GM21737 (cell line): Measurements from ENCODE around the gene NTRK2.
"Not testable (repeated sequence)": the region's sequence is repeated elsewhere in the genome, so short reads cannot be mapped to it uniquely, and the experiment has no call there.

Experiments used
- ATAC-seq: cut with Tn5 transposase; IDR thresholded peaks from one replicate; pipeline ENCODE4 v1.9.1; 2021; ENCODE audit warnings: mild to moderate bottlenecking, moderate library complexity; ENCODE audit not compliant: unreplicated experiment

The NTRK2 gene

DNA sequence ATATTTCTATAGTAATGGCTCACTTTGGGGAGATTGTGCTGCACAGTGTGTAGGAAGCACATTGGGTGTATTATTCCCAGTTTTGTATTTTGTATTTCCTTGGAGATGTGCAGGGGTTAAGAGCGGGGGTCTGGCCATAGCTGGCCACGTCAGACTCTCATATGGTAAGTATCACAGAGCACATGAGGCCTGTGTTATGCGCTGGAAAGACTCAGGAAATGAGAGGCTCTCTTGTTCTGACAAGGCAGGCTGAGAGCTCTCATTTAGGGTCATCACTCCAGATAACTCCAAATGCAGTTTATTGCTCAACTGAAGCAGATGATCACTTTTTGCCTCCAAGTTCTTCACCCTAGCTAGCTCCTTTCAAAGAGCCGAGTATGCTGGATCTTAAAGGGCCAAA lies 205.7 kb downstream of the NTRK2 start:
- ATAC-seq, result no peak

DNA sequence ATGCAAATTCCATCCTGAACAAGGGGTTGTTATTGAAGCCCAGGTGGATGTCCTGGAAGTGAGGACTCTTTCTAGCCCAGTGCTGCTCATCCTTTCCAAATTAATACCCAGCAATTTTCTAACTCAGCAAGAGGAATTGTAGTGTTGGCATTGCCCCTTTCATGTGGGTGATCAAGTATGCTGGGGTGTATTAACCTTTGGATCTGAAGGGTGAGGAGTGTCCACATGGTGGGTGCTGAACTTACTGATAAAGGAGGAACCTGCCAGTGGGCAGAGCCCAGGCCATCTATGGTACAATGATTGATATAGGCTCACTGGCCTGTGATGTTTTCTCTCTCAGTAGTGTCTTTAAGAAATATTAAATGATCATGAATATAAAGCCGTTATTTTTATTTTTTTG lies 210.1 kb downstream of the NTRK2 start:
- ATAC-seq, result no peak

DNA sequence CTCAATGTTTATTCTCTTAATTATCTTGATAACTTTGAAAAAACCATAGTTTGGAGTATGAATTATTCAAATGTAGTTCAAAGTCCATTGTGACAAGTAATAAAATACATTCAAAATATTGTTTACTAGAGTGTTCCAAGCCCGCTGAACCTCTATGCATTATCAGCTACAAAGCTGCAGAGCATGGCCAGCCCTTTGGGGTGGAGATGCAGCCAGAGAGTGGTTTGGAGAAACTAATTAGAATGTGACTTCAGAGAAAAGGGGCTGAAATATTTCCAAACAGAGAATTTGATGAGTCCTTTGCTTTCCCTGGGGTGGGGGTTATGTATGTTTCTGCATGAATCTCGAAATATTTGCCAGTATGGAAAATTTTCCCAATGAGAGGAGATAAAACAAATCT lies 211.3 kb downstream of the NTRK2 start:
- no peak for ATAC-seq

DNA sequence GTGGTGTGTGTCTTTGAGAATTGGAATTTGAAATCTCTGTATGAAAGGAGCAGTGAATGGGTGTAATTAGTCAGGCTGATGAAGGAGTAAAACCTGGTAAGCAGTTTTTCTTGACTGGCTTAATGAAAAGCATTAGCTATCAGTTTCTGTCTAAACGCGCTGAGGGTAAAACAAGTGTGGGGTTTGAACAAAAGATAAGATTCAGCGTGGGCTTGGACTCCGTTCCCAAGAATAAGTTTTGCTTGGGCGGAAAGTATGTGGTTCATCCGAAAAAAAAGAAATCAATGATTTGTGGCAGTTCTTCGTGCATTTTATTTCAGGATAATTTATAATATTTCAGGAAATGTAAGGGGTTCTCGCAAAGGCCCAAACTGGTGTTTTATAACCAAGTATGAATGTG lies 217.3 kb downstream of the NTRK2 start:
- no peak for ATAC-seq

DNA sequence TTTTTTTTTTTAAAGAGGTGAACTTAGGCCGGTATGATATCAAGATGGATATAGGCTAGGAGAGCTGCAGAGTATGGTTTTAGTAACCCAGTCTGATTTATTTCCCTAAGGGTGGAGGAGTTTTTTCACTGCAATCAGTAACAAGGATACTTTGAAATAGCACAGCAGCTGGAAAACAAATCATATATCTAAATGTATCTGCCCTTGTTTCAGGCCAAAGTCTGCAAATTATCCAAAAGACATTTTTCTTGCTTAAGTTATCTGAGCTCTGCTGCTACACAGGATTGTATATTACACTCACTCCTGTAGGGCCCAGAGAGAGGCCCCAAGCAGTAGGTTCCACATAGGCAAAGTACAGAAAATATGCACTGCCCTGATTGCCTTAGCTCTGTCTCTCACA lies 222.4 kb downstream of the NTRK2 start:
- ATAC-seq, result no peak

DNA sequence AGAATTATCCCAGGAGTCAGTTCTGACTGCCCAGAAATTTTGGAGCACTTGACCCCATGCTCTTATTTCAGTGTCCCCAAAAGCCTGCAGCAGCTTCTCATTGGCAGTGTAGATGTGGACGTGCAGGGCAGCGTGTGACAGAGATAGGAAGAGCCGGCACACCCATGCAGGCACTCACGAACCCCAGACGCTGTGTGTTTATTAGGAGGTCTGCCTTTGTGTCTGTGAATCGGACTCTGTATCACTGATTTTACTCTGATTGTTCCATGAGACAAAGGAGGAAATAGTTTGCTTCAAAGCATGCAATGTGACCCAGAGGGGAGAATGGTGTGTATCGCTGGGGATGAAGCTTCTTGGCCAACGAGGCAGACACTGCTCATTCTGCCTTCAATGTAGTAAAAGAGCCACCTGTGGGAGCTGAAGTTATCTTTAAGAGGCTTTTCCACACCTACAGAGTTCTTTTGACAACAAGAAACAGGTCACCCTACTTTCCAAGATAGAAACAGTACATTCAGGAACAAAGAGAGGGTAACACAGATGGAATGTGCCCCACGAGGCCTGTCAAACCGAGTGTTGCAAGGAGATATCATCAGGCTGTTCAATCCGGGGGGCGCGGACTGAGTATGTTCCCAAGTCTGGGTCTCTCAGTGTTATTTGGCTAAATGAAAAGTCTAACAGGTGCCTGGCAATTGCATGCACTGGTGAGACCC lies 224.0 kb downstream of the NTRK2 start:
- no peak for ATAC-seq

DNA sequence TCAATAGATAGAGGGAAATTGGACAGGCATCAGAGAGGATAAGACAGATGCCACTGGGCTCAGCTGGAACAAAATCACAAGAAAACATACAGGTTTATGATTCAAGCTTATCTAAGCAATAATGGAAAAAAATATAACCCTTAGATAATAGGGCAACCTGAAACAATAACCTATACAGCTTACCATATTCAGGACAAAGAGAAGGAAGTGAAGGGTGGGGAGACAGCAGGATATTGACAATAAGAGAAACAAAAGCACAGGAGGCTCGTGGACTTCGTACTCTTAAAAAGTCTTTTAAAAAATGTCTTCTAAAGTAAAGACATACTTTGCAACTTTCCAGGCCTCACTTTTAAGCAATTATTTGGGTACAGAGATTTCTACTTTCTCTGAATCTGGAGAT lies 225.3 kb downstream of the NTRK2 start:
- ATAC-seq, result no peak

DNA sequence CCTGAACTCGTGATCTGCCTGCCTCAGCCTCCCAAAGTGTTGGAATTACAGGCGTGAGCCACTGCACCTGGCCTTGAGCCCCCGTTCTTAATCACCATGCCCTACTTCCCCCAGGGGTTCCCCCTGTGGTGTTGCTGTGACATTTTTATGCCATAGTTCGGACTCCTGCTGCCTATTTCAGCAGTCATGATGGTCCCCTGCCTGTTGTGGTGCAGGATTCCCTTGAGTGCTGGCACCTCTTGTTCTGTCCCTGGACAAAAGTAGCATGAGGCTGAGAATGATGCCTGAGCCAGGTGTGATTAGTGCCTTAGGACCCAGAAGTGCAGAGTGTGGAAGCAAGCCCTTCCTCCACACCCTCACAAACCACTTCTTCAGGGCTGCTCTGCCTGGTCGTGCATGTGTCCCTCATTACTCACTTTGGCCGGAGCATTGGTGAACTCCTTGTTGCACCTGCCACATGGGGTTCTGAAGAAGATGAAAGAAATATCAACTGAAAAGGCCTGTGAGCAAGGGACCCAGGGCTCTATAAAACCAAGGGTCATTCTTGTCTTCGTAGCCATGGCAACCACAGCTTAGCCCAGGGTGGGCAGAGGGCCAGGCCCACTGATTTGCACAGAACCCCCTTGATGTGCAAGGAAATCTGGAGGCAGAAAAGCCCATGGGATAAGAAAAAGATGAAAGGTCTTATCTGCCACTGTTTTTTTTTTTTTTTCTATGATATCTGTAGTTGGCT lies 228.0 kb downstream of the NTRK2 start:
- ATAC-seq, result no peak

DNA sequence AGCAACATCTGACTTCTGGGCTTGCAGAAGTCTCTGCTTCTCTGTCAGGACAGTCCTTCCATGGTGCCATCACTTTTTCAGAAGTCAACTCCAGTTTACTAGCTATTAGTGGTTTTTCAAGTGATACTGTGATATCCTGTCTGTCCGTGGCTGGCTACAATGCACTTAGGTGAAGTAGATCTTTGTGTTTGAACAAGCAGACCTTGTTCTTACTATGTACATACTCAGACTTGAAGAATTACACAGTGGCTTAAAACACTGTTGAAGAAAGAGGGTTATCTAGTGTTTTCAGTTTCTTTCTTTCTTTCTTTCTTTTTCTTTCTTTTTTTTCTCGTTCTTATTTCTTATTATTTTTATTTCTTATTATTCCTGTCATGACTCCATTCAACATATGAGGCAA lies 228.7 kb downstream of the NTRK2 start:
- no peak for ATAC-seq

DNA sequence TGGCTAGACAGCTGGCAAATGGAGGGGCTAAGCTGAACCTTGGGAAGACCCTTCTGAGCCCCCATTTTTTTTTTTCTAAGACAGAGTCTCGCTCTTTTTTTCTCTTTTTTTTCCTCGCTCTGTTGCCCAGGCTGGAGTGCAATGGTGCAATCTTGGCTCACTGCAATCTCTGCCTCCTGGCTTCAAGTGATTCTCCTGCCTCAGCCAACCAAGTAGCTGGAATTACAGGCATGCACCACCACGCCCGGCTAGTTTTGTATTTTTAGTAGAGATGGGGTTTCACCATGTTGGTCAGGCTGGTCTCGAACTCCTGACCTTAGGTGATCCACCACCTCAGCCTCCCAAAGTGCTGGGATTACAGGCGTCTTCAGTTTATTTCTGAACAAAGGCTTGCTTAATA lies 229.1 kb downstream of the NTRK2 start:
- not testable (repeated sequence) for ATAC-seq

DNA sequence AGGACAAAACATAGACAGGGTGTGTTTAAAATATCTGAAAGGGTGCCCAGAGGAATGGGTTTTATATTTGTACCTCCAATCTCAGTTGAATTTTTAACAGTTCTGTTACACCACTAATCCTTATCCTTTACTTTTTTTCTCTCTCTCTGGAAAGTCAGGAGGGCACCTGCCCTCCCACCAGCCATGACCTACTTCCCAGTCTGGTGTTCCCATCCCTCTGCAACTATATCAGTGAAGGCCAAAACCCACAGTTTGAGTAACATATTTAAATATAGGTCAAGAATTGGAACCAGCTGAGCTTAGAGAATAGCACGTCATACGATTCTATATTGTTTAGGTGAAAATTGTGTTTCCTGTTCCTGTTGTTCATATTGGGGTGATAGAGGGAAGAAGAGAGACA lies 229.8 kb downstream of the NTRK2 start:
- no peak for ATAC-seq

DNA sequence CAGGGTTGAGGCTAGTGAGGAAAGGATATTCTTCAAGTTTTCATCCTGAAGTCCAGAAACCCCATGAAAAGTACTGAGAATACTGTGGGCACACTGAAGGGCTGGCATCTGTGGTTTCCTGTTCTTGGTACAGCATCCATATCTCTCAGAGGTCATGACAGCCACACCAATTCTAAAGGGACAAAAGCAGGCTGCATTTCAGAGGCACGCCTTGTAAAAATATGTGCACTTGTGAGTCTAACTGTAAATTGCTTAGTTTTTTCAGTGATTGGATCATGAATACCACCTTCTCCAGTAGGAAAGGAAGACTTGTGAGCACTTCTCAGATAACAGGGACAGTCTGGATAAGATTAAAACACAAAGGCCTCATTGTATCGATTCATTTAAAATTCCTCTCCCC lies 230.9 kb downstream of the NTRK2 start:
- no peak for ATAC-seq

DNA sequence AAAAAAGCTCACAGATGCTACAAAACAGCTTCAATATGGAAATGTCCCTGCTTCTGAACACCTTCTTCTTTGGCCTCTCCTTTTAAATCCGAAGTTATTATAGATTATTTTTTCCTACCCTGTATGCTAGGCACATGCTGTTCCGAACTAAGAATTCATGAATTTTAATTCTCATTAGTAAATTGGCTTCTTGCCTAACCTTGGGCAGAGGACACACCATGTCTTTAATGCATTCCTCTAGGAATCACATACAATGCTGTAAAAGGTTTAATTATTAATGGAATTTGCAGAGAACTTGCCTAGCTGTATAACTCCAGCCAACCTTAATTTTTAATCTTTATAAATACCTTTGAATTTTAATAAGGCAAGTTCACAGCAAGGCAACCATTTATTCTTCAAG lies 234.4 kb downstream of the NTRK2 start:
- no peak for ATAC-seq

DNA sequence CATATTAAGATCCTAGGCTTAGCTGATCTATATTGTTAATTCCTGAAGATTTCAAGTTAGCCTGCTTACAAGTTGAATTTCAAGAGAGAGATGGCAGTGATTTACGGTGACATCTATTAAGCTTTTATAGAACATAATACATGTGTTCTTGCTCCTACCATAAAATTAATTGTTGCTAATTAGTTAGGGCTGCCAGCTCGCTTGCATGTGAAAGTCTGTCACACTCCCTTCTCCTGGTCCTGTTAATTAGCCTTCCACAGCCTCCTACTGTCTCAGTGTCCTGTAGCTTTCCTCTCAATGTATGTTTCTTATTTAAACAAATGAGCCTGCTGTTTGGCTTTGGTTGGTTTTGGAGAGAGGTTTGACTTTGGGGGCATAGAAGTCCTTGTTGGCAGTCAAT lies 247.2 kb downstream of the NTRK2 start:
- no peak for ATAC-seq

DNA sequence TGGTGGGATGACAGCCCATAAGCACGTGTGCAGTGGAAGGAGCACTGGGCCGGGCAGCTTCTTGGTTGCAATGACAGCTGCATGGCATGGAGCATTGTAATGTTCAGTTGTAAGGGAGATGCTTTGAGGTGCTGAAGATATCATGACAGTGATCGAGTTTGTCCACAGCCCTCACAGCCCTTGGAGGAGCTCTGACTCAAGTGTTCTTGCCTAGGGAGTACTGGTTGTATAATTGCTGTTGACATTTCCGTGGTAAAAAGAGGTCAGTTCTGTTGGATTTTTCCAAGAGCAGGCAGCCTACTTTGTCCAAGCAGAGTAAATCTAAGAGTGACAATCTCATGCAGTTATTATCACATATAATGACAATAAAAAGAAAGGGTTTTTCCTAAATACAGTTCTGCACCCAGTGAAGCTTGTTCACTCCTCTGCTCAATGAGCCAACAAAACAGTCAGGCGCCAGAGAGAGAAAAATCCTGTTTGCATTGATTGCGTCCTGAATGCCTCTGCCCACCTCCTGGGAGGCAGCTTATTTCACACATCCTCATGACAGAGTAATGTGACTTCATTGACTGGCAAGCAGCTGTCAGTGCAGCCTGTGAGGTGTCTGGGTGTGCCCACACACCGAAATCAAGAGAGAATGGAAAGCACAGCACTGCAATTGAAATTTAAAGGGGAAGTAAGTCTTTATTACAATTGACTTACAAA lies 248.0 kb downstream of the NTRK2 start:
- ATAC-seq, result no peak

DNA sequence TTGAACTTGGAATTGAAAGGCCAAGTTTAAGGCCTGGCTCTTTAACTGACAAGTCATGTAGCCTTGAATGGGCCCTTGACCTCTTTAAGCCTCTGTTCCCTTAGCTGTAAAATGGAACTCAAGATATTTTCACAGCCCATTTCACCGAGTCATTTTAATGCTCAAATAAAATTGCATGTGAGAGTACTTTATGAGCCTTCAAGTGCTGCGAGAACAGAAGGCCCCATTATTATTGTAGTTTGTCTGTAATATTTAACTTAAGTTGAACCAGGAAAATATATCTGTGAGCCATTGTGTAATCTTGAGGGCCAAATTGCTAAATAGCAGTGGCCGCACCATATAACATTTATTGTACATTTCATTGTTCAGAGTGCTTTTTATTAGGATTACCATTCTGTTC lies 249.9 kb downstream of the NTRK2 start:
- no peak for ATAC-seq

DNA sequence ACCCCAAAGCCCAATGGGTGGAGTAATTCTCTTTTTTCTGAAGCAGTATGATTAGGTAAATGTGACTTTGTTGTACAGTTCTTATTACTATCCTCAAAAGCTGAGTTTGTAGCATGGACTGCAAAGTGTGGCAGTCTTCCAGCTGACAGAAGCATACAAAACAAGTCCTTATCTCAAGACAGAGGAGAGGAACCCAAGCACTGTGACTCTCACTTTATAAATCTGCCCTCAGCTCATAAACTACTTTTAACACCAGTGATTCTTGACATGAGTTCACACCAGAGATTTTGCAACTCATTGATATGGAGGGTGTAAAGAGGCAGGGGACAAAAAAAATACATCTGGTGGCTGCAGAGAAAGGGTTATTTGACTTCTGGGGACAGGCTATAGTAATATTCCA lies 251.6 kb downstream of the NTRK2 start:
- no peak for ATAC-seq

DNA sequence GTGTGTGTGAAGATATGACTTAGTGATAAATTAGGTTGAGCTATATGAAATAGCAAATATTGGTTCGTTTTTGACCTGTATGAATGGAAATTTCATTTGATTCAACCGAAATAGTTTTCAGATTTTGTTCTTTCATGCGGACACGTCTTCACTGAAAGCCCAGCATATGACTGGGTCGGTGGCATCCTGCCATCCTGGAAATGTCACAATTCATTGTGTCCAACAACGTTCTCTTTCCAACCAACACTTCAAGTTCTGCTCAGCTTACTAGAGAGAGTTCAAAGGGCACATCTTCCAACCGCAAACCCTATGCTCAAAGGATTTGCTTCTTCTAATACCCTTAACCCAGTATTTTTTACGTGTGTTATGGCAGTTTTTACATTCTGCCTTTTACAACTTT lies 252.5 kb downstream of the NTRK2 start:
- no peak for ATAC-seq

DNA sequence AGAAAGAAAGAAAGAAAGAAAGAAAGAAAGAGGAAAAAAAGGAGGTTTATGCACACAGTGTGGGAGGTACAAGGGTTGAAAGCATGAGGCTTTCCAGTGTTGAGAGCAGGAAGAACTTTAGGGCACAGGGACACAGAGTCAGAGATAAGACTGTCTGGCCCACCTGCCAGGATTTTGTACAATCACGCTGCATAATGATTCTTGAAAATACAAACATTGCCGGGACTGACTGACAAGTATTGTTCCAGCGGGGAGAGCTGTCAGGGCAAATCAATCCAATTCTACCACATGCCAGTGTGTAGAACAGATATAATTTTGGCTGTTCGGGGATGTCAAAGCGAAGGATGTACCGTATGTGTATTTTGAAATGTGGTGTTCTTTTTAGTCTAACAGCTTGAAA lies 254.7 kb downstream of the NTRK2 start:
- ATAC-seq, result no peak

DNA sequence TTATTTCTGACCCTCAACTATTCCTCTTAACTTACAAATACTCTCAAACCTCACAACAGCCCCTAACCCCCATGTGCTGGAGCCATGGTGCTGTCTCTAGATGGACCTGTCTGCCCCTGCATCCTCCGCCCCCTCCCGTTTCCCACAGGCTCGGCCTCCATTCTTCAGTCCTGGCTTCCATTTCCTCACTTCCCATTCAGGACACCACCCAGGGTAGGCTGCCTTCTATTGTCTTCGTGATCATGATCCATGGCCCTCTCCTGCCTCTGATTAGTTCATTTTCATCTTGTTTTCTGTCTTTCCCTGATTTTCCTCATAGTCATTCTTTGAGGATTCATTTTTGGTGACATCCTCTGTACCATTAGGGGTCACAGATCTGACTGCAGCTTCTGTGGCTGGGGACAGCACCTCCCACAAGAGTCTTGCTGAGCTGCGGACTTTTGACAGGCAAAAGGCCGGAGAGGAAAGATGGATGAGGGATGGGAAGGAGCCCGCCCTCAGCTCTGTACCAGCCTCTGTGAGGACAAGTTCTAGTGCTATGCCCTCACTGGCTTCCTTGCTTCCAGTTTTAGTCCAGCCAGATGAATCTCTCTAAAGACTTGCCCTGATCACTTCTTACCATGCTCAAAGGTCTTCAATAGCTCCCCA lies 255.8 kb downstream of the NTRK2 start:
- no peak for ATAC-seq

DNA sequence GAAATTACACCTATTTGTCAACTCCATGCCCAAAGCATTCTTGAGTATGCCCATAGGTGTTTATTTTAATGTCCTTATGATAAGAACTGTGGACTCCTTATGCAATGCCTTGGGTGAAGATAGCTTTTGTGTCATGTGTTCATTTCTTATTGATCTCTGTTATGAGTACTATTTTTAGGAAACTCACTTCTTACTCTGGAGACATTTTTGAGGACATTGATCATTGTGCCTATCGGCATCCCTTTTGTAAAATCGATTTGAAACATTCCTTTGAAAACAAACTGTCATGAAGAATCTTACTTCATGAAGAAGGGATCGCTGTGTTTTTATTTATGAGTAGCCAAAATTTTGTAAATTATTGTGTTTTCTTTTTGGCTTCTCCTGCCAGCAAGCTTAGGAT lies 257.3 kb downstream of the NTRK2 start:
- ATAC-seq, result no peak

DNA sequence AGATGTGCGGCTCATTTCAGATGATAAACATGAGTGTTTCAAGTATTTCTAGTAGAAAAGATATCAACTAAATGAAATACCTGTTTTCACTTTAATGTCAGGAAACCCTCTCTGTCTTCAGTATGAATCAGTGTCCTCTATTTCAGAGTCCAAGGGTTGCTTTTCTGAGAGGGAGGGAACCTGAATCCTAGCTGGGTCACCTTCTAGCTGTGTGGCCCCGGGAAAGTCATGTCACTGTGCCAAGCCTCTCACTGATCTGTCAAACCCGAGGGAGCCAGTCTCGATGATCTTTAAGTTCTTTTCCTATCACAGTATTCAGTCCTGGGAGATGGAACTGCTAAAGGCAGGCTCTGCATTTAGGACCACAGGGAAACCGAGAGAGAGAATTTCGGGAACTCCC lies 258.9 kb downstream of the NTRK2 start:
- ATAC-seq, result no peak
